ENCODE data around the gene SMARCA2. TPM values are rescaled to one million over a fixed set of nuclear protein-coding genes. Genes with fewer than 3 reads are reported as not detected.

Gene SMARCA2
- total RNA-seq (2022) (75.6 and 77.6 TPM in 2 replicates), Bru-seq, nascent RNA (percentile 74 among the genes with signal in this experiment), BruChase-seq, experiment 1, labeled RNA remaining after a 6-hour chase (percentile 68 among the genes with signal in this experiment), BruChase-seq, experiment 2, labeled RNA remaining after a 2-hour chase (percentile 66 among the genes with signal in this experiment)
- long read RNA-seq, full-length matches to known transcripts = 23 of 101 reads
- long read RNA-seq, partial matches to known transcripts = 21 of 101 reads
- long read RNA-seq, other reads (novel, unspliced or antisense) = 57 of 101 reads

GRCh38 chr9:2014696-2015580, at the start of gene SMARCA2:
TSS of gene SMARCA2 (plus strand) at chr9:2015347. CDS start at chr9:2029023, 13,676 bp downstream.
- H3K27ac Mint-ChIP-seq (ENCODE audit: low read depth, unreplicated experiment) = peak within 1 kb of the TSS; percentile 80
- peaks cover 24% of the 10 kb centered on the region for H3K4me1 Mint-ChIP-seq (ENCODE audit: insufficient read depth, unreplicated experiment)
- peak; percentile 96 for DNase-seq (ENCODE audit: unreplicated experiment)
- intact Hi-C loops (cut with micrococcal nuclease) = loop anchor here (1.0 to 5.0 kb wide), 4 partner anchors 36 to 827 kb away; partner anchors contain the start of gene PUM3
- ChIA-PET CTCF (interaction anchor here (0.7 to 1.9 kb wide), 3 partner anchors 17 to 521 kb away, joined by 3 to 4 read pairs (median 3); no protein-coding TSS in a partner anchor), POLR2A (interaction anchor here (0.7 to 2.7 kb wide), 30 partner anchors 8 to 1866 kb away, joined by 3 to 57 read pairs (median 3); partner anchors contain the start of gene PUM3)
- H3K4me3 Mint-ChIP-seq (ENCODE audit: unreplicated experiment) = peak within 1 kb of the TSS; percentile 90
- H3K36me3 Mint-ChIP-seq (ENCODE audit: insufficient read depth, unreplicated experiment) = peaks cover 11% of the 10 kb centered on the region
- no TSS peak for BruUV-seq (replicated peaks)
- no peak for TF ChIP-seq CTCF (IDR thresholded peaks at IDR 0.05; ENCODE audit: unreplicated experiment)
- H3K27me3 Mint-ChIP-seq (ENCODE audit: insufficient read depth, unreplicated experiment) = peaks cover 10% of the 10 kb centered on the region
- H3K9me3 Mint-ChIP-seq (ENCODE audit: unreplicated experiment) = no peaks in the 10 kb centered on the region

DNA sequence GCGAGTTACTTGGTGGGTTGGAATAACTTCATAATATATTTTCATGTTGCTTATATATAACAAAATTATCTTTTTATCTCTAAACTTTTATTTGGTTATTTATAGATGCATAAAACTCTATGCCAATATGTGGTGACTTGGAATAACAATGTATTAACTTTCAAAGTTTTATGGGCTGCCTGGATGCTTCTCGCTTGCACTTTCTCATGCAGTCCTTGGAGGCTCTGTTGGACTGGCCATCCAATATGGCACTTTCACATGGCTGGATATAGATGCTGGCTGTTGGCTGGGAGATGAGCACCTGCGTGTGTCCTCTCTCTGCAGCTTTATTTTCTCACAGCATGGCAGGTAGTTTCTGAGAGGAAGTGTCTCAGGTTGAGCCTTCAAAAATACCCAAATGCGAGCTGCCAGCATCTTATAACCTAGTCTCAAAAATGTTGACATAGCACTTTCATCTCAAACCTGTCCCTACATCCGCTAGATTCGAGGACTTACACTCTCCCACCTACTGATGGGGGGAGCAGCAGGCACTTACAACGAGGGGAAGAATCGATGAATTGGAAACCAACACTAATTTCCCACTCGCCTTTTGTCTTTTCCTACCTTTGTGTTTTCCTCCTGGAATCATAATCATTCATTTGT, 48.3 kb upstream of the SMARCA2 start:
- BruUV-seq (replicated peaks) = no TSS peak
- no peak overlapping the region for H3K27ac Mint-ChIP-seq (ENCODE audit: low read depth, unreplicated experiment)
- ChIA-PET CTCF (interaction anchor here (0.8 to 0.9 kb wide), 2 partner anchors 11 to 48 kb away, joined by 3 read pairs; no protein-coding TSS in a partner anchor), POLR2A (interaction anchor here (0.7 to 1.1 kb wide), 2 partner anchors 21 to 51 kb away, joined by 3 read pairs; no protein-coding TSS in a partner anchor)
- DNase-seq (ENCODE audit: unreplicated experiment) = no peak
- H3K36me3 Mint-ChIP-seq (ENCODE audit: insufficient read depth, unreplicated experiment) = no peaks in the 10 kb centered on the region
- no peak for TF ChIP-seq CTCF (IDR thresholded peaks at IDR 0.05; ENCODE audit: unreplicated experiment)
- H3K4me1 Mint-ChIP-seq (ENCODE audit: insufficient read depth, unreplicated experiment) = no peaks in the 10 kb centered on the region
- intact Hi-C loops (cut with micrococcal nuclease) = no loop called here
- H3K9me3 Mint-ChIP-seq (ENCODE audit: unreplicated experiment) = no peaks in the 10 kb centered on the region
- H3K27me3 Mint-ChIP-seq (ENCODE audit: insufficient read depth, unreplicated experiment) = peaks cover 16% of the 10 kb centered on the region
- H3K4me3 Mint-ChIP-seq (ENCODE audit: unreplicated experiment) = no peak overlapping the region

DNA sequence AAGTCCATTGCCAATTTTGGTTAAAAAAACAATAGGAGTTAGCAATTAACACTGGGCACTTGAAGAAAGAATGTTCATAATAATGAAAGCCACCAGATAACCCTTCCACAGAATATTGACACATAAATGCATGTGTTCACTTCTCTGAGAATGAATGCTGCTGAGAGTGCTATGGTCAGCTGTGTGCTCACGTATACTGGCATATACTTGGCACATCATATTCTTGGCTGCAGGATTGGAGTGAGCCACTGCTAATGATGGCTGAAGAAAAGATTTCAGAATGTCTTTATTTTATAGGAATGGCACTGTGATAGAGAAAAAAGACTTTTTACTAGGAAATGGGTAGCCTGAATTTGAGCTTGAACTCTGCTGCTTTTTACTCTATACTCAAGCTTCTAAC, 46.0 kb upstream of the SMARCA2 start:
- BruUV-seq (replicated peaks) = no TSS peak

More for the DNA sequence above, 46.0 kb upstream of the SMARCA2 start:
- TF ChIP-seq CTCF (IDR thresholded peaks at IDR 0.05; ENCODE audit: unreplicated experiment) = no peak
- Mint-ChIP-seq H3K36me3 (ENCODE audit: insufficient read depth, unreplicated experiment) (no peaks in the 10 kb centered on the region), H3K27ac (ENCODE audit: low read depth, unreplicated experiment) (no peak overlapping the region), H3K4me1 (ENCODE audit: insufficient read depth, unreplicated experiment) (no peaks in the 10 kb centered on the region), H3K4me3 (ENCODE audit: unreplicated experiment) (no peak overlapping the region), H3K27me3 (ENCODE audit: insufficient read depth, unreplicated experiment) (peaks cover 16% of the 10 kb centered on the region), H3K9me3 (ENCODE audit: unreplicated experiment) (no peaks in the 10 kb centered on the region)
- no peak for DNase-seq (ENCODE audit: unreplicated experiment)
- intact Hi-C loops (cut with micrococcal nuclease) = no loop called here
- ChIA-PET POLR2A (no interaction called here), CTCF (no interaction called here)

Data from MCF 10A (cell line).